Limb (tissue), 2 donors: ENCODE measurements around the gene PER3.
"Not testable (repeated sequence)": the region's sequence is repeated elsewhere in the genome, so short reads cannot be mapped to it uniquely, and the experiment has no call there.

ENCODE experiments used
- DNase-seq, 2 donors: peaks; one replicate each; pipeline ENCODE4 v3.0.0-alpha.2; 2016; ENCODE audit errors: extremely low spot score in 2 of 2

PER3 gene

DNA sequence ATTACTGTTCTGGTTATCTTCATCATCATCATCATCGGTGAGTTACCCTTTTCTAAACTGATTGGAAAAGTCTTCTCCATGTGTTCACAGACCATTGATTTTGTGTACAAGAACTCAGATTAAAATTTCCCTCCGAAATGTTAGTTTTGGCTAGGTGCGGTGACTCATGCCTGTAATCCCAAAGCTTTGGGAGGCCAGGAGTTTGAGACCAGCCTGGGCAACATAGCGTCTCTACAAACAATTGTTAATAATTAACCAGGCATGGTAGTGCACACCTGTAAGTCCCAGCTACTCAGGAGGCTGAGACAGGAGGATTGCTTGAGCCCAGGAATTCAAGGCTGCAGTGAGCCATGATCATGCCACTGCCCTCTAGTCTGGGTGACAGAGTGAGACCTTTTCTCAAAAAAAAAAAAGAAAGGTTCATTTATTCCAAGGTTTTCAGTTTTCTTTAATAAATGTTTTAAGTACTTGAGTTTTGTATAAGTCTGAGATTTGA is 5.9 kb upstream of the PER3 start:
- DNase-seq = no peak

DNA sequence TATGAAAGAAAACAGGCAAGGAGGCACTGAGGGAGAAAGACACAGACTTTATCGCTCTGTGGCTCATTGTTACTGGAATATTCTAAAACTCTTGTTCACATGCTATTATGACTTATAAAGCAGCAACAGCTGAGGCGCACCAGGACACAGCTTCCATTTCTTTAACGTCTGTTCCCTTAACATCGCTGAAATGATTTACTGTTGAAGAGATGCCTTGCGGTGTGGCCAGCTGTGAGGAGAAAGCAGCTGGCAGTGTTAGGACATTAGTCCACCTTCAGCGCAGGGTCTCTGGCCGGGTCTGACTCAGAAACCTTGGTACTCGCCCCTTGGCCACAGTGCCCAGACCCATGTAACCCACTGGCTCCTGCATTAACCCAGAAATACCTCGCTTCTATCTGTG is 3.1 kb upstream of the PER3 start:
- DNase-seq = no peak

DNA sequence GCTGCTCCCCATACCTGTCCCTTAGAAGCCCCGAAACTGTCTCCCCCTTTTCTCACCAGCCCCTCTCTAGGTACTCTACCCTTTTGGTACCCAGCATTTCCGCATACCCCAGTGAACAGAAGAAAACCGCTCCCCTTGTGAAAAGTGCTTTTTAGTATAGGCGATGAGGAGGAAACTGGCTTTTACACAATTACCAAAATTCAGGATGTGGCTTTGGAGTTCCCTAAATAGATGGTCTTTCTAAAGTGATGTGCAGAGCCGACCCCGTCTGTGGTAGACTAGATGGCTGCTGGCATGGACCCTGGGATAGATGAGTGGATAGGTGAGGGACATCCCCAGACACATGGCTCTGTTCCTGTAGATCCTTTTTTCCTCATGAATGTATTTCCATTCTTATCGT is 2.6 kb upstream of the PER3 start:
- no peak for DNase-seq

DNA sequence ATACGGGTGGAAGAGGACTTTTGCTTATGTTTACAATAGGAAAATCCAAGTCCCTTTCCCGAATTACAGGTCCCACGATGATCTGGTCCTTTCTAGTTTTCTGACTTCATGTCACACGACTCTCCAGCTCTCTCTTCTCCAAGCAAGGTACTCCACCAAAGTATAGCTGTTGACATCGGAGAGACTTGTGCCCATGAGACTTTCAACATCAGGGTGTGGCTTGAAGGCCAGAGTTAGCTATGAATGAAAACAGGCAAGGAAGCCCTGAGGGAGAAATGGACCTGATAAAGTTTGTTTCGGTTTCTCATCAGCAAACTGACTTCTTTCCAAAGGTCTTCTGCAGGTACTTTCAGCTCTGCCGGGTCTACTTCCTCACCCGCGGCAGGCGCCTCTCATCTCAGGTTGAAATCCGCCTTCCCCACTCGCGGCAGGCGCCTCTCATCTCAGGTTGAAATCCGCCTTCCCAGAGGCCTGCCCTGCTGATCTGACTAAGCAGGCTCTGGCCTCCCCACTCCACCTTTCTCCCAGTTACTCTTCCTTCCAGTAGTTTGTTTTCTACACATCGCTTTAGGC is 2.1 kb upstream of the PER3 start:
- no peak for DNase-seq

GRCh38 chr1:7783178-7783711 is 846 bp upstream of the PER3 start:
- DNase-seq = peak in 1 of 2 donors; percentile 32

DNA sequence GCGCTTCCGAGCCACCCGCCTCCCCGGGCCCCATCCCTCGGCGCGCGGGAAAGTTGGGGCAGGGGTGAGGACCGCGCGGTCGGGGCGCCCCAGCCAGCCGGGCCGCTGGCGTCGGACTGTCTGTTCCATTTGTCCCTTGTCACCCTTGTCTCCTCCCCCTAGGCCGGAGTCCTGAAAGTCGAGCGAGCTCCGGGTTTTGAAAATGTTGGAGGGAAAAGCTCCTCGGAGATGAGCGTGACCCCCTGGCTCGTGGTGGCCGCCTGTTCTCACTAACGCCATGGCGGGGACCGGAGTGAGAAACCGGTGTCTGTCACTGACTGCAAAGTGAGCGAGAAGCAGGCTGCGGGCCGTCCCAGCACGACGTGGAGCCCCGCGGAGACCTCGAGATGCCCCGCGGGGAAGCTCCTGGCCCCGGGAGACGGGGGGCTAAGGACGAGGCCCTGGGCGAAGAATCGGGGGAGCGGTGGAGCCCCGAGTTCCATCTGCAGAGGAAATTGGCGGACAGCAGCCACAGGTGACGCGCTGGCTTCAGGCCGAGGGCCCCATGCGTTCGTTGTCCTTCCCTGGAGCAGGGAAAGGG is 491 bp downstream of the PER3 start:
- peak in 1 of 2 donors; percentile 44 for DNase-seq

DNA sequence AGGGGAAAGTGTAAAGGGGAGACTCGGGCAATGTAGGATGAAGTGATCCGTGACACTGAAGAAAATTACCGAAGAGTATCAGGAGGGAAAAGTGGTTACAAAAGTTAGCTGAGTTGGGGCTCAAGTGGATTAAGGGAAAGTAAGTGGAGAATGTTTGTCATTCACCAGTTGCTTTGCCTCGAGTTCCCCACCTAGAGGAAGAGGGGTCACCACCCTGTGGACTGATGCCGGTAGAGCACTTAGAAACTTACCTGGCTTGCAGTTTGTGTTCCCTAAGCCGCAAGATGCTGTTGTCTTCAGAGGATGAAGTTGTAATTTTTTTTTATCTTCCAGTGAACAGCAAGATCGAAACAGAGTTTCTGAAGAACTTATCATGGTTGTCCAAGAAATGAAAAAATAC is 1.0 kb downstream of the PER3 start:
- no peak for DNase-seq

DNA sequence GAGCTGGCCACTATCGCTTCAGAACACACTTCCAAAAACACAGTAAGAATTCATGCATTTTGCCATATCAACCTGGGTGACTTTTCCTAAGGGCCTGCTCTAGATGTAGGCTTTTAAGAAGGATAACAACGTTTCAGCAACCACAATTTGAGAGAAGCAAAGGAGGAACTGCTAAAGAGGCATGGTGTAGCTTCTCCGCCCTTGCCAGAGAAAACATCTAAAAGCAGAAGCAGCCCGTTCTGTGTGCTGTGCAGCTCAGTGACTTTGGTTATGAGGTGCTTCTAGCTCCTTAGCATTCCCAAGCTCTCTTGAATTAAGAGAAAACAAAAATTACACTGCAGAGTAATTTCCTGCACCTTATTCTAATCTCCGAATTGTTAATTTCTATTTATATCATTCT is 2.7 kb downstream of the PER3 start:
- no peak for DNase-seq

DNA sequence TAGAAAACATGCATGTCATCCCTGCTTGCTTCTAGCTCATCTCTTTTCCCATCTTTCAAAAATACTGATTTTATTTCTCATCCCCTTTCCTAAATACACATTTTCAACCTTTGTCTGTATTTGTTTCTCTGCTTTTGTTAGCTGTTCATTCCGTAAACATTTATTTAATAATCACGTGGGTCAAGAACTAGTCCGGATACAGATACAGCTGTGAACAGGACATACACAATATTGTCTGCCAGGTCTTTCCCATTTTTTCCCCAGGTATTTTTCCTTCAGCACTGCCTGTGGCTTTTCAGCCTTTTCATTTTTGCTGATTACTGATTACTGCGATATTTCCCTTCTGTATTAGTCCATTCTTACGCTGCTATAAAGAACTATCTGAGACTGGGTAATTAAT is 5.7 kb downstream of the PER3 start:
- DNase-seq = no peak

DNA sequence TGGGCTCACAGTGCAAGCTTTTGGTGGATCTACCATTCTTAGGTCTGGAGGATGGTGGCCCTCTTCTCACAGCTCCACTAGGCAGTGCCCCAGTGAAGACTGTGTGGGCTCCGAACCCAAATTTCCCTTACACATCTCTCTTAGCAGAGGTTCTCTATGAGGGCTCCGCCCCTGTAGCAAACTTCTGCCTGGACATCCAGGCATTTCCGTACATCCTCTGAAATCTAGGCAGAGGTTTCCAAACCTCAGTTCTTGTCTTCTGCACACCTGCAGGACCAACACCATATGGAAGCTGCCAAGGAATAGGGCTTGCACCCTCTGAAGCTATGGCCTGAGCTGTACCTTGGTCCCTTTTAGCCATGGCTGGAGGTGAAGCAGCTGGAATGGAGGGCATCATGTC is 6.9 kb downstream of the PER3 start:
- not testable (repeated sequence) for DNase-seq

GRCh38 chr1:7795406-7795805 is 11.3 kb downstream of the PER3 start:
- DNase-seq = no peak

GRCh38 chr1:7805460-7805859 is 21.4 kb downstream of the PER3 start:
- no peak for DNase-seq

- no peak for DNase-seq
These were observed 24.3 kb downstream of the PER3 start for GRCh38 chr1:7808253-7808844.

DNA sequence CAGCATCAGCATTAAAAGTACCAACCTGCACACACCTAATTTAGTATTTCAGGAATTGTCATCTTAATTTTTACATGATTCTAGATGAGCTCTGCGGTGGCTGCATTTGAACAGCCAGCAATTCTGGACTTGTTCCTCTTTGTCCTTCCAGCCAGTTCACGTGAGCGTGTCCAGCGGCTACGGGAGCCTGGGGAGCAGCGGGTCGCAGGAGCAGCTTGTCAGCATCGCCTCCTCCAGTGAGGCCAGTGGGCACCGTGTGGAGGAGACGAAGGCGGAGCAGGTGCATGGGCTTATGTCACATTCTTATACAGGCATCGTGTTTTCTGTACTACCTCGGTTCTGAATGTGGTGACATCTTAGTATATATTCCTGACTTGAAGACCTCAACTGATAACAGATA is 25.7 kb downstream of the PER3 start:
- no peak for DNase-seq

DNA sequence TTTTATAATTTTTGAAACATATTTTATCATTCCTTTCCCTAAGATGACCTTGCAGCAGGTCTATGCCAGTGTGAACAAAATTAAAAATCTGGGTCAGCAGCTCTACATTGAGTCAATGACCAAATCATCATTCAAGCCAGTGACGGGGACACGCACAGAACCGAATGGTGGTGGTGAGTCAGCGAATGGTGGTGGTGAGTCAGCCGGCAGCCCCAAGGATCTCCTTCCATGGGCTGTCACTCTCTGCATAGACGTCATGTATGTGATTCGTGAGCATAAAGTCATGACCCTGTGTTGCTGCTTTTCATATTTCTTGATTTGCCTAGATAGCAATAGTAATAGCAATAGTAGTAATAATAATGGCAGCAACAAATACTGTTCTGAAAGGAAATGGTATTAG is 26.3 kb downstream of the PER3 start:
- no peak for DNase-seq

DNA sequence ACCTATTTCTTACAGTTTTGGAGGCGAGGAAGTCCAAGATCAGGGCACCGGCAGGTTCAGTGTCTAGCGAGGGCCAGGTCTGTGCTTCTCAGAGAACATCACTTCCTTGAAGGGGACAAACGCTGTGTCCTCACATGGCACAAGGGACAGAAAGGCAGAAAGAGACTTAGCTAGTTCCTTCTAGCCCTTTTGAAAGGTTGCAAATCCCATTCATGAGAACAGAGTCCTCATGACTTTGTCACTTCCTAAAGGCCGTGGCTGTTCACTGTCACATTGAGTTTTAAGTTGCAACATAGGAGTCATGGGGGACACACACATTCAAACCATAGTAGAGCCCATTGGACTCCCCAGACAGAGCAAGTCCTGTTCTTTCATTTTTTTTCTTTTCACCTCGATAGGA is 27.4 kb downstream of the PER3 start:
- no peak for DNase-seq

GRCh38 chr1:7813677-7814373 is 29.7 kb downstream of the PER3 start:
- no peak for DNase-seq

DNA sequence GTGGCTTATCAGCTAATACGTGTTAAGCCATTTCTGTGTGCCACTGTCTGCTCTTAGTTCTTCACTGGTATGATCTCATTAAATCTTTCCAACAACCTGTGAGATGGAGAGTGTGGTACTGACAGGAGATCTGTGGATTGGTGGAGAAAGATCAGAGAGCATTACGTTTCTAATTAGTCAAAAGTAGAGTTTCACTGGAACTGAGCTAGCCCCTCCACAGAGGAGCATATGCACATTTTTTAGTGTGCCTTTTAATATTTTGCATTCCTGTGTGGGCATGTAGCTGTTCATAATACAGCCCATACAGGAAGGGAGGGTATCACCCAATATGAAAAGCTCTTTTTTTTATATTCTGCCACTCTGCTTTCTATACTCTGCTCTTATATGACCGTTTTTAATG is 37.2 kb downstream of the PER3 start:
- no peak for DNase-seq

DNA sequence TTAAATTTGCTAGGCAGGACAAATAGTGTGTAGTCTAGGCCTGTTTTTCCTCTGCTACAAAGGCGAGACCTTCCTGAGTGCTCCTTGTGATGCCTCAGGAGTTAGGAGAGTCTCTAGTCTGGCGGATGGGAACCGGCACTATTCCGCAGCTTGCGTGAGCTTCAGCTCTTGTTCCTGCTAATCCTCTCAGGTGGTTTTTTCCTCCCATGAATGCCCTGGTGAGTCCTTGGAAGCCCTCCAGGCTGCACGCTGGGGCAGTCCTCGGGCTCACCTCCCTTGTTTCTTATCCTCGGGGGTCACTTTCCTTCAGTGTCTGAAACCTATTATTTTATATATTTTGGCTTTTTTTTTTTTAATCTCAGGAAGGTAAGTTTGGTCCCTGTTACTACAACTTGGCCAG is 40.6 kb downstream of the PER3 start:
- DNase-seq = no peak

- no peak for DNase-seq
These were observed 42.3 kb downstream of the PER3 start for GRCh38 chr1:7826363-7826762.

DNA sequence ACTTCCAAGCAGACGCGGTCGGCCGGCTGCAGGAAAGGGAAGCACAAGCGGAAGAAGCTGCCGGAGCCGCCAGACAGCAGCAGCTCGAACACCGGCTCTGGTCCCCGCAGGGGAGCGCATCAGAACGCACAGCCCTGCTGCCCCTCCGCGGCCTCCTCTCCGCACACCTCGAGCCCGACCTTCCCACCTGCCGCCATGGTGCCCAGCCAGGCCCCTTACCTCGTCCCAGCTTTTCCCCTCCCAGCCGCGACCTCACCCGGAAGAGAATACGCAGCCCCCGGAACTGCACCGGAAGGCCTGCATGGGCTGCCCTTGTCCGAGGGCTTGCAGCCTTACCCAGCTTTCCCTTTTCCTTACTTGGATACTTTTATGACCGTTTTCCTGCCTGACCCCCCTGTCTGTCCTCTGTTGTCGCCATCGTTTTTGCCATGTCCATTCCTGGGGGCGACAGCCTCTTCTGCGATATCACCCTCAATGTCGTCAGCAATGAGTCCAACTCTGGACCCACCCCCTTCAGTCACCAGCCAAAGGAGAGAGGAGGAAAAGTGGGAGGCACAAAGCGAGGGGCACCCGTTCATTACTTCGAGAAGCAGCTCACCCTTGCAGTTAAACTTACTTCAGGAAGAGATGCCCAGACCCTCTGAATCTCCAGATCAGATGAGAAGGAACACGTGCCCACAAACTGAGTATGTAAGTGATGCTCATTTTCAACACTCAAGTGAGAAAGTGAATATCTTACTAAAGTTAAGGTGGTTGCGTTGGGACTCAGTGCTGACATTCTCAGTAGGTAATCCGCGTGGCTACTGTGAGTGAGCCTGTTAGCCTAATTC is 43.2 kb downstream of the PER3 start:
- DNase-seq = peak in 1 of 2 donors; percentile 66

DNA sequence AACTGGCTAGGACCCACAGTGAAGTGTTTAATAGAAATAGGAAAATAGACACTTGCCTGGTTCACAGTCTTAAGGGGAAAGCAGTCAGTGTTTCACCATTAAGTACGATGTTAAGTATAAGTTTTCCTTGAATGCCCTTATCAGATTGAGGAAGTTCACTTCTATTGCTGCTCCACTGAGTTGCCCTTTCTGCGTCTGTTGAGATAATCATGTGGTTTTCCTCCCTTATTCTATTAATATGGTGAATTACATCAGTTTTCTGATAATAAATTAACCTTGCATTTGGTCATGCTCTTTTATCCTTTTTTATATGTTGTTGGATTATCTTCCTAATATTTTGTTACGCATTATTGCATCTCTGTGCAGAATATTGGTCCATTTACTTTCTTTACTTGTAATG is 47.4 kb downstream of the PER3 start:
- no peak for DNase-seq
